ENCODE measurements around the gene PKMYT1. TPM values are rescaled to one million over a fixed set of nuclear protein-coding genes. Genes with fewer than 3 reads are reported as not detected.
"Not testable (repeated sequence)": the region's sequence is repeated elsewhere in the genome, so short reads cannot be mapped to it uniquely, and the experiment has no call there.

Gene PKMYT1
- polyA plus RNA-seq, 10 donors, result 5.8 to 23.0 (median 9.5) TPM

GRCh38 chr16:2936436-2937011, 43.7 kb downstream of the PKMYT1 start:
- no peak for DNase-seq

- DNase-seq, result no peak
Measured at GRCh38 chr16:2934450-2934849, 45.8 kb downstream of the PKMYT1 start.

- no peak for DNase-seq
Measured at GRCh38 chr16:2933701-2934100, 46.5 kb downstream of the PKMYT1 start.

DNA sequence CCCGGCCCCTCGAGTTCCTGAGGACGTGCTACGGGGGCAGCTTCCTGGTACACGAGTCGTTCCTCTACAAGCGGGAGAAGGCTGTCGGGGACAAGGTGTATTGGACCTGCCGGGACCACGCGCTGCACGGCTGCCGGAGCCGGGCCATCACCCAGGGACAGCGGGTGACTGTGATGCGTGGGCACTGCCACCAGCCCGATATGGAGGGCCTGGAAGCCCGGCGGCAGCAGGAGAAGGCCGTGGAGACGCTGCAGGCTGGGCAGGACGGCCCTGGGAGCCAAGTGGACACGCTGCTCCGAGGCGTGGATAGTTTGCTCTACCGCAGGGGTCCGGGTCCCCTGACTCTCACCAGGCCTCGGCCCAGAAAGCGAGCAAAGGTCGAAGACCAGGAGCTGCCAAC, 47.1 kb downstream of the PKMYT1 start:
- no peak for DNase-seq

- not testable (repeated sequence) for DNase-seq
Measured at GRCh38 chr16:2931231-2931914, 48.9 kb downstream of the PKMYT1 start.

GRCh38 chr16:2930236-2930635, 50.0 kb downstream of the PKMYT1 start:
- DNase-seq, result no peak

DNA sequence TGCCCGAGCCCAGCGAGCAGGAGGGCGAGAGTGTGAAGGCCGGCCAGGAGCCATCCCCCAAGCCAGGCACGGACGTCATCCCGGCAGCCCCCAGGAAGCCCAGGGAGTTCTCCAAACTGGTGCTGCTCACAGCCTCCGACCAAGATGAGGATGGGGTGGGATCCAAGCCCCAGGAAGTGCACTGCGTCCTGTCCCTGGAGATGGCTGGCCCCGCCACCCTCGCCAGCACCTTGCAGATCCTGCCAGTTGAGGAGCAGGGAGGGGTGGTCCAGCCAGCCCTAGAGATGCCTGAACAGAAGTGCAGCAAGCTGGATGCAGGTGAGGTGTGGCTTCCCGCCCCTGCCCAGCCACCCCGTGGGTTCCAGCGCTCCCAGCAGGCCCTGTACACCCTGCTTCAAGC, 50.6 kb downstream of the PKMYT1 start:
- no peak for DNase-seq

- no peak for DNase-seq
Measured at GRCh38 chr16:2928796-2929195, 51.5 kb downstream of the PKMYT1 start.

- DNase-seq, result not testable (repeated sequence)
Measured at GRCh38 chr16:2928151-2928550, 52.1 kb downstream of the PKMYT1 start.

- DNase-seq, result peak; percentile 82 to 90 (median 87)
Measured at GRCh38 chr16:2927010-2927646, 53.1 kb downstream of the PKMYT1 start.

GRCh38 chr16:2926650-2926999, 53.6 kb downstream of the PKMYT1 start:
- DNase-seq, result no peak

- no peak for DNase-seq
Measured at GRCh38 chr16:2925951-2926649, 54.1 kb downstream of the PKMYT1 start.

GRCh38 chr16:2924901-2925755, 55.1 kb downstream of the PKMYT1 start:
- no peak for DNase-seq

GRCh38 chr16:2923481-2923880, 56.8 kb downstream of the PKMYT1 start:
- DNase-seq, result no peak

Other genes starting within 250 kb of the PKMYT1 start
- 100 to 1,000 TPM; 351 to 593 (median 450) TPM for gene SRRM2, start 227.8 kb downstream of the PKMYT1 start, polyA plus RNA-seq (ENCODE audit: insufficient read length in 10 of 10)
- gene ELOB, start 203.2 kb downstream of the PKMYT1 start, polyA plus RNA-seq (ENCODE audit: insufficient read length in 10 of 10), result 100 to 1,000 TPM; 126 to 207 (median 146) TPM
- not detected for gene PRSS33, start 192.9 kb downstream of the PKMYT1 start, polyA plus RNA-seq (ENCODE audit: insufficient read length in 10 of 10)
- gene PRSS41, start 182.0 kb downstream of the PKMYT1 start, polyA plus RNA-seq (ENCODE audit: insufficient read length in 10 of 10), result not detected
- under 1 TPM in 3 of 10 donors, not detected in 7; 0.24 to 0.53 (median 0.31) TPM for gene PRSS21, start 163.2 kb downstream of the PKMYT1 start, polyA plus RNA-seq (ENCODE audit: insufficient read length in 10 of 10)
- gene ZG16B, start 150.1 kb downstream of the PKMYT1 start, polyA plus RNA-seq (ENCODE audit: insufficient read length in 10 of 10), result under 1 TPM in 9 of 10 donors, not detected in 1; 0.24 to 0.90 (median 0.56) TPM
- gene PRSS22, start 122.3 kb downstream of the PKMYT1 start, polyA plus RNA-seq (ENCODE audit: insufficient read length in 10 of 10), result under 1 TPM in 2 of 10 donors, not detected in 8; 0.83 to 0.94 TPM
- 10 to 100 TPM; 10.4 to 20.2 (median 15.5) TPM for gene FLYWCH2, start 97.2 kb downstream of the PKMYT1 start, polyA plus RNA-seq (ENCODE audit: insufficient read length in 10 of 10)
- 10 to 100 TPM; 10.7 to 25.3 (median 17.2) TPM for gene FLYWCH1, start 68.5 kb downstream of the PKMYT1 start, polyA plus RNA-seq (ENCODE audit: insufficient read length in 10 of 10)
- 10 to 100 TPM in 2 of 10 donors, 1 to 10 TPM in 8; 1.7 to 27.6 (median 5.6) TPM for gene KREMEN2, start 16.2 kb downstream of the PKMYT1 start, polyA plus RNA-seq (ENCODE audit: insufficient read length in 10 of 10)
- gene PAQR4, start 11.1 kb downstream of the PKMYT1 start, polyA plus RNA-seq (ENCODE audit: insufficient read length in 10 of 10), result 10 to 100 TPM in 1 of 10 donors, 1 to 10 TPM in 9; 4.9 to 13.2 (median 7.2) TPM
- 1 to 10 TPM in 7 of 10 donors, under 1 TPM in 3; 0.45 to 2.6 (median 1.3) TPM for gene CLDN9, start 32.5 kb upstream of the PKMYT1 start, polyA plus RNA-seq (ENCODE audit: insufficient read length in 10 of 10)
- 1 to 10 TPM in 2 of 10 donors, under 1 TPM in 7, not detected in 1; 0.16 to 6.3 (median 0.31) TPM for gene CLDN6, start 37.7 kb upstream of the PKMYT1 start, polyA plus RNA-seq (ENCODE audit: insufficient read length in 10 of 10)
- gene TNFRSF12A, start 39.9 kb upstream of the PKMYT1 start, polyA plus RNA-seq (ENCODE audit: insufficient read length in 10 of 10), result 10 to 100 TPM; 21.3 to 91.8 (median 36.6) TPM
- 100 to 1,000 TPM in 8 of 10 donors, 10 to 100 TPM in 2; 68.2 to 157 (median 121) TPM for gene HCFC1R1, start 43.5 kb upstream of the PKMYT1 start, polyA plus RNA-seq (ENCODE audit: insufficient read length in 10 of 10)
- gene THOC6, start 43.6 kb upstream of the PKMYT1 start, polyA plus RNA-seq (ENCODE audit: insufficient read length in 10 of 10), result 10 to 100 TPM; 15.9 to 26.9 (median 19.8) TPM
- under 1 TPM in 6 of 10 donors, not detected in 4; 0.07 to 0.82 (median 0.11) TPM for gene BICDL2, start 56.5 kb upstream of the PKMYT1 start, polyA plus RNA-seq (ENCODE audit: insufficient read length in 10 of 10)
- gene MMP25, start 66.1 kb upstream of the PKMYT1 start, polyA plus RNA-seq (ENCODE audit: insufficient read length in 10 of 10), result 1 to 10 TPM; 1.1 to 3.0 (median 1.8) TPM
- 100 to 1,000 TPM in 6 of 10 donors, 10 to 100 TPM in 4; 43.8 to 181 (median 123) TPM for gene IL32, start 85.2 kb upstream of the PKMYT1 start, polyA plus RNA-seq (ENCODE audit: insufficient read length in 10 of 10)
- gene ZSCAN10, start 118.8 kb upstream of the PKMYT1 start, polyA plus RNA-seq (ENCODE audit: insufficient read length in 10 of 10), result under 1 TPM in 8 of 10 donors, not detected in 2; 0.13 to 0.53 (median 0.20) TPM
- gene ZNF205, start 132.1 kb upstream of the PKMYT1 start, polyA plus RNA-seq (ENCODE audit: insufficient read length in 10 of 10), result 10 to 100 TPM in 7 of 10 donors, 1 to 10 TPM in 3; 7.5 to 14.6 (median 11.7) TPM
- 10 to 100 TPM in 5 of 10 donors, 1 to 10 TPM in 5; 8.1 to 11.6 (median 10.0) TPM for gene ZNF213, start 154.6 kb upstream of the PKMYT1 start, polyA plus RNA-seq (ENCODE audit: insufficient read length in 10 of 10)
- not detected for gene OR1F1, start 207.8 kb upstream of the PKMYT1 start, polyA plus RNA-seq (ENCODE audit: insufficient read length in 10 of 10)